Upper lobe of left lung (tissue), 4 donors: ENCODE results near the gene MRM3.

Experiments
- CTCF ChIP-seq, 6 experiments: fragments of 450-650 bp in 4 of 6; fragments of 200-600 bp in 2 of 6; sonication (generic) in 2 of 6; IDR thresholded peaks; one replicate each; pipeline ENCODE4 v1.5.1; 2016 to 2019; ENCODE audit warnings: antibody characterized with exemption in 6 of 6
- EP300 ChIP-seq, 4 donors: sonication (generic); formaldehyde crosslinking; IDR thresholded peaks; one replicate each; pipeline ENCODE4 v1.5.1; 2017; ENCODE audit warnings: antibody characterized with exemption in 4 of 4, control low read depth in 2 of 4
- POLR2A ChIP-seq, 4 donors: fragments of 450-650 bp; IDR thresholded peaks; one replicate each; pipeline ENCODE4 v1.5.1; 2016 to 2017; ENCODE audit warnings: antibody characterized with exemption in 4 of 4, mild to moderate bottlenecking in 2 of 4
- POLR2AphosphoS5 ChIP-seq, 2 donors: sonication (generic); formaldehyde crosslinking; IDR thresholded peaks; one replicate each; pipeline ENCODE4 v1.5.1; 2017; ENCODE audit warnings: antibody characterized with exemption in 2 of 2

- no peak for TF ChIP-seq CTCF (IDR thresholded peaks at IDR 0.05)
- no peak for TF ChIP-seq POLR2AphosphoS5 (IDR thresholded peaks at IDR 0.05)
- TF ChIP-seq POLR2A (IDR thresholded peaks at IDR 0.05), result no peak
- TF ChIP-seq EP300 (IDR thresholded peaks at IDR 0.05), result no peak
Measured at GRCh38 chr17:828761-829160, 46.6 kb downstream of the MRM3 start.
